Naive thymus-derived CD4-positive, alpha-beta T cell (primary cell): ENCODE results near the gene PPCDC. TPM values are rescaled to one million over a fixed set of nuclear protein-coding genes. Genes with fewer than 3 reads are reported as not detected.

Experiments
- ATAC-seq: fragments of 150-1000 bp; cut with Tn5 transposase; 2 replicates; pipeline ENCODE4 v1.10.0; 2021; ENCODE audit warnings: mild to moderate bottlenecking, moderate library complexity
- CTCF ChIA-PET: fragments of 350-600 bp; sonication (Branson Sonifier 250); formaldehyde crosslinking; loops from one replicate; lab custom pipeline; 2021; ENCODE audit warnings: antibody characterized with exemption; lab: Charles Lee
- POLR2A ChIA-PET: fragments of 350-600 bp; sonication (Branson Sonifier 250); formaldehyde crosslinking; loops from one replicate; lab custom pipeline; 2021; ENCODE audit warnings: antibody characterized with exemption, inconsistent platforms; lab: Charles Lee
- DNase-seq, 9 donors: peaks; one replicate each; pipeline versions ENCODE4 v3.0.0 to v3.0.0-alpha.2; 2020 to 2022; ENCODE audit warnings: mixed read lengths in 1 of 9
- H3K27ac ChIP-seq: one replicate; pipeline ENCODE4 v1.7.0; 2013; ENCODE audit warnings: mild to moderate bottlenecking, low read depth, low read length, moderate library complexity
- H3K27me3 ChIP-seq, 2 donors: one replicate each; pipeline ENCODE4 v1.7.0; 2013; ENCODE audit warnings: low read length in 2 of 2, mild to moderate bottlenecking in 2 of 2, moderate library complexity in 2 of 2; ENCODE audit not compliant: control insufficient read depth in 2 of 2, insufficient read depth in 2 of 2
- H3K36me3 ChIP-seq, 3 experiments: 1 replicate in 2 of 3; 2 replicates in 1 of 3; pipeline ENCODE4 v1.7.0; 2013; ENCODE audit warnings: low read length in 3 of 3, mild to moderate bottlenecking in 3 of 3, moderate library complexity in 1 of 3; ENCODE audit not compliant: insufficient read depth in 3 of 3, control insufficient read depth in 2 of 3
- H3K4me1 ChIP-seq, 2 donors: one replicate each; pipeline ENCODE4 v1.7.0; 2013; ENCODE audit warnings: low read length in 2 of 2, mild to moderate bottlenecking in 2 of 2, moderate library complexity in 1 of 2; ENCODE audit not compliant: control insufficient read depth in 2 of 2, insufficient read depth in 2 of 2
- H3K4me3 ChIP-seq: 2 replicates; pipeline ENCODE4 v1.7.0; 2013; ENCODE audit warnings: mild to moderate bottlenecking, low read length
- H3K9me3 ChIP-seq, 3 experiments: 1 replicate in 2 of 3; 2 replicates in 1 of 3; pipeline ENCODE4 v1.7.0; 2013; ENCODE audit warnings: low read length in 3 of 3; ENCODE audit not compliant: control insufficient read depth in 2 of 3
- H3K27ac Mint-ChIP-seq, 9 donors: one replicate each; pipeline ENCODE4 v1.8.0; 2020 to 2022; ENCODE audit warnings: mixed read lengths in 9 of 9, mild to moderate bottlenecking in 8 of 9, moderate library complexity in 5 of 9, inconsistent platforms in 2 of 9
- H3K27me3 Mint-ChIP-seq, 5 donors: one replicate each; pipeline ENCODE4 v1.8.0; 2021 to 2022; ENCODE audit warnings: mixed read lengths in 5 of 5, mild to moderate bottlenecking in 1 of 5
- H3K36me3 Mint-ChIP-seq, 5 donors: one replicate each; pipeline ENCODE4 v1.8.0; 2020 to 2022; ENCODE audit warnings: mixed read lengths in 5 of 5, mild to moderate bottlenecking in 3 of 5, inconsistent platforms in 1 of 5
- H3K4me1 Mint-ChIP-seq, 7 donors: one replicate each; pipeline ENCODE4 v1.8.0; 2020 to 2022; ENCODE audit warnings: mixed read lengths in 7 of 7, mild to moderate bottlenecking in 3 of 7, inconsistent platforms in 1 of 7
- H3K4me3 Mint-ChIP-seq, 10 donors: one replicate each; pipeline ENCODE4 v1.8.0; 2020 to 2022; ENCODE audit warnings: mild to moderate bottlenecking in 10 of 10, mixed read lengths in 10 of 10, moderate library complexity in 6 of 10, inconsistent platforms in 2 of 10
- H3K9me3 Mint-ChIP-seq, 11 donors: one replicate each; pipeline ENCODE4 v1.8.0; 2020 to 2022; ENCODE audit warnings: mixed read lengths in 11 of 11, mild to moderate bottlenecking in 4 of 11, inconsistent platforms in 1 of 11, moderate library complexity in 1 of 11
- intact Hi-C, 2 donors: fragments of 100-400 bp; cut with micrococcal nuclease; formaldehyde crosslinking; loops; one replicate each; pipeline ENCODE4 v1.15.1; 2023
- polyA plus RNA-seq, 2 donors: library from polyadenylated mRNA; unstranded; fragments of 300-500 nt; fragmentation: Illumina TruSeq; gene quantifications; one replicate each; pipeline ENCODE4 v1.2.3, GENCODE V29; 2021
- total RNA-seq, 6 experiments: library from RNA in 5 of 6; stranded (reverse) in 5 of 6; gene quantifications; 1 replicate in 5 of 6; 2 replicates in 1 of 6; pipeline ENCODE4 v1.2.3 and lab custom pipeline; 2021 to 2026

PPCDC gene
- total and polyA plus RNA-seq, 7 experiments from 2014 or later, result 11.7 to 31.3 (median 14.5) TPM

- H3K27ac ChIP-seq, result no peak overlapping the region
- Mint-ChIP-seq H3K9me3 (no peaks in the 10 kb centered on the region), H3K4me3 (no peak overlapping the region), H3K4me1 (peaks cover 0 to 26% (median 0%) of the 10 kb centered on the region in 7 donors), H3K27ac (peak overlapping the region in 2 of 9 donors; percentile 18 to 38), H3K27me3 (no peaks in the 10 kb centered on the region), H3K36me3 (peaks cover 0 to 14% (median 0%) of the 10 kb centered on the region in 5 donors)
- POLR2A ChIA-PET, result no interaction called here
- intact Hi-C loops, result no loop called here
- DNase-seq (no peak), ATAC-seq (no peak)
- no peak overlapping the region for H3K4me3 ChIP-seq
- no peaks in the 10 kb centered on the region for H3K4me1 ChIP-seq
- no peaks in the 10 kb centered on the region for H3K36me3 ChIP-seq
- H3K27me3 ChIP-seq, result no peaks in the 10 kb centered on the region
- H3K9me3 ChIP-seq, result no peaks in the 10 kb centered on the region
- CTCF ChIA-PET, result no interaction called here
Observed at GRCh38 chr15:75054172-75054897, 30.9 kb downstream of the PPCDC start.

GRCh38 chr15:75056036-75056435 lies 32.6 kb downstream of the PPCDC start:
- Histone ChIP-seq H3K36me3 (no peaks in the 10 kb centered on the region), H3K27ac (no peak overlapping the region), H3K4me3 (no peak overlapping the region), H3K9me3 (no peaks in the 10 kb centered on the region), H3K4me1 (no peaks in the 10 kb centered on the region), H3K27me3 (no peaks in the 10 kb centered on the region)
- Mint-ChIP-seq H3K36me3 (peaks cover 0 to 12% (median 4%) of the 10 kb centered on the region in 5 donors), H3K9me3 (no peaks in the 10 kb centered on the region), H3K4me1 (peaks cover 0 to 31% (median 0%) of the 10 kb centered on the region in 7 donors), H3K27me3 (no peaks in the 10 kb centered on the region), H3K4me3 (no peak overlapping the region), H3K27ac (peak overlapping the region in 2 of 9 donors; percentile 5 to 31)
- ChIA-PET POLR2A (no interaction called here), CTCF (no interaction called here)
- ATAC-seq (no peak), DNase-seq (no peak)
- intact Hi-C loops, result no loop called here

GRCh38 chr15:75058127-75058905 lies 34.9 kb downstream of the PPCDC start:
- peaks cover 0 to 18% (median 4%) of the 10 kb centered on the region in 5 donors for H3K36me3 Mint-ChIP-seq
- no peaks in the 10 kb centered on the region for H3K9me3 Mint-ChIP-seq
- DNase-seq, result no peak

GRCh38 chr15:75059607-75060006 lies 36.2 kb downstream of the PPCDC start:
- no peak overlapping the region for H3K27ac Mint-ChIP-seq
- H3K9me3 ChIP-seq, result no peaks in the 10 kb centered on the region
- H3K36me3 ChIP-seq, result no peaks in the 10 kb centered on the region
- H3K27me3 ChIP-seq, result no peaks in the 10 kb centered on the region
- no peak for DNase-seq
- peaks cover 0 to 6% (median 0%) of the 10 kb centered on the region in 11 donors for H3K9me3 Mint-ChIP-seq
- no peak for ATAC-seq
- ChIA-PET CTCF (no interaction called here), POLR2A (no interaction called here)
- H3K4me1 ChIP-seq, result no peaks in the 10 kb centered on the region
- H3K27ac ChIP-seq, result no peak overlapping the region
- no peak overlapping the region for H3K4me3 ChIP-seq
- H3K4me3 Mint-ChIP-seq, result no peak overlapping the region
- H3K27me3 Mint-ChIP-seq, result no peaks in the 10 kb centered on the region
- H3K36me3 Mint-ChIP-seq, result peaks cover 0 to 27% (median 4%) of the 10 kb centered on the region in 5 donors
- H3K4me1 Mint-ChIP-seq, result peaks cover 0 to 51% (median 0%) of the 10 kb centered on the region in 7 donors
- intact Hi-C loops, result no loop called here

More at GRCh38 chr15:75058127-75058905, 34.9 kb downstream of the PPCDC start:
- peaks cover 0 to 47% (median 0%) of the 10 kb centered on the region in 7 donors for H3K4me1 Mint-ChIP-seq
- Histone ChIP-seq H3K36me3 (no peaks in the 10 kb centered on the region), H3K4me3 (no peak overlapping the region), H3K27me3 (no peaks in the 10 kb centered on the region), H3K4me1 (no peaks in the 10 kb centered on the region), H3K9me3 (no peaks in the 10 kb centered on the region), H3K27ac (no peak overlapping the region)
- H3K27me3 Mint-ChIP-seq, result no peaks in the 10 kb centered on the region
- intact Hi-C loops, result no loop called here
- no peak for ATAC-seq
- ChIA-PET POLR2A (no interaction called here), CTCF (no interaction called here)
- peak overlapping the region in 1 of 9 donors; percentile 25 for H3K27ac Mint-ChIP-seq
- H3K4me3 Mint-ChIP-seq, result no peak overlapping the region

GRCh38 chr15:75061272-75061671 lies 37.9 kb downstream of the PPCDC start:
- DNase-seq (no peak), ATAC-seq (peak; percentile 76)
- no peaks in the 10 kb centered on the region for H3K27me3 ChIP-seq
- ChIA-PET CTCF (interaction anchor here (0.8 kb wide), 1 partner anchor 12 kb away, joined by 4 read pairs; no protein-coding TSS in a partner anchor), POLR2A (no interaction called here)
- no peaks in the 10 kb centered on the region for H3K36me3 ChIP-seq
- peaks cover 2 to 10% of the 10 kb centered on the region in 2 donors for H3K4me1 ChIP-seq
- Mint-ChIP-seq H3K27me3 (no peaks in the 10 kb centered on the region), H3K4me3 (peak overlapping the region in 1 of 10 donors; percentile 33), H3K27ac (peak overlapping the region in 2 of 9 donors; percentile 38 to 46), H3K9me3 (peaks cover 0 to 9% (median 0%) of the 10 kb centered on the region in 11 donors), H3K4me1 (peaks cover 7 to 59% (median 12%) of the 10 kb centered on the region in 7 donors), H3K36me3 (peaks cover 0 to 36% (median 0%) of the 10 kb centered on the region in 5 donors)
- intact Hi-C loops, result no loop called here
- no peak overlapping the region for H3K4me3 ChIP-seq
- no peaks in the 10 kb centered on the region for H3K9me3 ChIP-seq
- H3K27ac ChIP-seq, result no peak overlapping the region

- peaks cover 0 to 43% (median 0%) of the 10 kb centered on the region in 5 donors for H3K36me3 Mint-ChIP-seq
- Histone ChIP-seq H3K27me3 (no peaks in the 10 kb centered on the region), H3K36me3 (no peaks in the 10 kb centered on the region), H3K4me1 (peaks cover 12 to 23% of the 10 kb centered on the region in 2 donors), H3K9me3 (no peaks in the 10 kb centered on the region), H3K4me3 (no peak overlapping the region), H3K27ac (no peak overlapping the region)
- DNase-seq (no peak), ATAC-seq (no peak)
- CTCF ChIA-PET, result no interaction called here
- H3K27me3 Mint-ChIP-seq, result no peaks in the 10 kb centered on the region
- POLR2A ChIA-PET, result no interaction called here
- H3K9me3 Mint-ChIP-seq, result peaks cover 0 to 12% (median 0%) of the 10 kb centered on the region in 11 donors
- no peak overlapping the region for H3K4me3 Mint-ChIP-seq
- intact Hi-C loops, result no loop called here
- H3K4me1 Mint-ChIP-seq, result peaks cover 16 to 69% (median 26%) of the 10 kb centered on the region in 7 donors
- H3K27ac Mint-ChIP-seq, result no peak overlapping the region
Observed at GRCh38 chr15:75062706-75063105, 39.3 kb downstream of the PPCDC start.
